Activated CD4-positive, alpha-beta T cell treated with anti-CD3 and anti-CD28 coated beads, Interleukin-2, amount 50 U/mL, for 4 hours (primary cell): ENCODE measurements around the gene SLC23A1.
A peak's percentile ranks its signal among the peaks of the same experiment; 100 is the strongest.
"Not testable (repeated sequence)": the region's sequence is repeated elsewhere in the genome, so short reads cannot be mapped to it uniquely, and the experiment has no call there.

Experiments used
- DNase-seq, 2 experiments: peaks; one replicate each; pipeline ENCODE4 v3.0.0-alpha.2; 2020

SLC23A1 gene

DNA sequence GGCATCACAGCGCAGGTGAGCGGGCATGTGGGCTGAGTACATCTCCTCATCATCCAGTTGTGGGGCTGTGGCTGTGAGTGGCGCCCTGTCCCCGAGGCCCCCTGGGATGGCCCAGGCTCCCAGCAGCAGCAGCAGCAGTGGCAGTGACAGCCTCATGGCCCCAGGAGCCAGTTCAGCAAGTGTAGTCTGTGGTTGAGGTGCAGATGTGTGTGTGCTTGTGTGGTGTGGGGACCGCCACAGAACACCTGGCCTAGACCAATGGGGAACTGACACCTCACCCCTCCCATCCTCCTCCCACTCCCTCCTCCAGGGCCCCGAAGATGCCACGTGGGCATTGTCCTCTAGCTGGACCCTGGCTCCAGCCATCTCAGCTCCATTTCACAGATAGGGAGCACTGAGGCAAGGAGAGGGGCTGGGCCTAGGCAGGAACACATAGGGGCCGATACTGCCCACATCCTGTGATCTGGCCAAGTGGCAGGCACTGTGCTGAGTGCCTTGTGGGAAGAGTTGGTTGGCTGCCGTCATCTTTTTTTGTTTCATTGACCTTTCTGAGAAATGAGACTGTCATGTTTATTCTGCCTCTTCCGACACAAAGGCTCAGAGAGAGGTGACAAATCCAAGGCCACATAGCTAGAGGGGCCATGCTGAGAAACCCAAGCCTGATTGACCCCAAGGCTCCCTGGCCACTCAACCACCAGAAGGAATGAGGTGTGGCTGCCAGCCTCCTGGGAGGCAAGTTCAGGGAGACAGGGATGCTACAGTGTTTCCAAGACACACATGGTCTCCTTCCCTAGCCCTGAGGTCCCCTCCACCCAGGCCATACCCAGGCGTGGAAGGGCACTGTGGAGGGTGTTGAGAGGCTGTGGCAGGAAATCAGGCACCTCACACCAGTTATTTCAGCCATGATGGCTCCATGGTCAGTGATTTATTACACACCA, 6.9 kb upstream of the SLC23A1 start, which contains the start of gene MZB1:
TSS of gene MZB1 (minus strand) at position 213 of the 938 bp plus-strand sequence. CDS start at position 156, 57 bp downstream.
- DNase-seq, result peak; percentile 48 to 50

DNA sequence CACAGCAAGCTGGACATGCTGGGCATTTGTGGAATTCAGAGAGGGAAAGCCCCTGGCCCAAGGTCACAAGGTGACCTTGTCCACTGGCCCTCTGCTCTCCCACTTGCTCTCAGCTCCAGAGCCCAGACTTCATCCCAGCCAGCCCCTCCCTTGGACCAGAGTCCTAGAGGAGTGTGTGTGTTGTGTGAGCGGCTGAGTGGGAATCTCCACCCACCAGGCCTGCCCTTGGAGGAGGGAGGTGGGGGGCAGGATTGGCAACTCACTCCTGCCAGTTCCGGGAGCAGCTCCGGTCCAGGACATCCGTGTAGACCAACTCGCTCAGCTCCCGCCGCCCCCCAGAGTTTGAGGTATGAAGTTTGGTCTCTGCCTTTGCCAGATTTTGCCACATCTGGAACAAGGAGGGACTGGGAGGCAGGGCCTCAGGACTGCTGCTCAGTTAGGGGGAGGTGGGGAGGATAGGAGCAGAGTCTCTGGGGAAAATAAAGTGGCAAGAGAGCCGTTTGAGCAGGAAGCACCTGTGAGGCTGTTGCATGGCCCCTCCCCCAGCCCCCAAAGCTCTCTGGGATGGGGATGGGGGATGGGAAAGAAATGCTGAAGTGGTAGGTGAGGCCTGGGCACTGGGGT, 5.2 kb upstream of the SLC23A1 start:
- DNase-seq, result no peak

DNA sequence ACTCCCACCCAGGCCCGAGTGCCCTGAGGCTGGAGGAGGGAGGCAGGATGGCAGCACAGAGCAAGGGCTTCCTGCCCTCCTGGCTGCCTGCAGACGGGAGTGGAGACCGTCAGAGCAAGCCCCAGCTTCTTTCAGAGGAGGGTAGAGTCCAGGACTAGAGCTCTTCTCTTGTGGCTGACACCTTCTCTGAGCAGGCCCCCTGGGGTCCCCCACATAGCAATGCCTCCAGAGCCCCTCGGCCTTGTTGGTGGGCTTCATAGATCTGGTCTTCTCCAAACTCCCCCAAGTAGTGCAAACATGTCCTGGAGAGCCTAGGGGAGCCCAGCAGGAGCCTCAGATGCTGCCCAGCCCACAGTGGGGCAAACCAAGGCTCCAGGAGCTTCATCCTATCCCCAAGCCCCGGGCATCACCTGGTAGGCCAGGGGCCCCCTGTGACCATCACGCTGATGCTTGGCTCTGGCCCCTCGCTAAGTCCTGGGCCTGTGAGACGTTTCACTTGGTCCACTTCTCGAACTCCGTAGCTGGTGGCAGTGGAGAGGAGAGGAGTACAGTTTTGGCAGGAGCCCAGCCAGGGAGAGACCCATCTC, 4.6 kb upstream of the SLC23A1 start:
- no peak for DNase-seq

DNA sequence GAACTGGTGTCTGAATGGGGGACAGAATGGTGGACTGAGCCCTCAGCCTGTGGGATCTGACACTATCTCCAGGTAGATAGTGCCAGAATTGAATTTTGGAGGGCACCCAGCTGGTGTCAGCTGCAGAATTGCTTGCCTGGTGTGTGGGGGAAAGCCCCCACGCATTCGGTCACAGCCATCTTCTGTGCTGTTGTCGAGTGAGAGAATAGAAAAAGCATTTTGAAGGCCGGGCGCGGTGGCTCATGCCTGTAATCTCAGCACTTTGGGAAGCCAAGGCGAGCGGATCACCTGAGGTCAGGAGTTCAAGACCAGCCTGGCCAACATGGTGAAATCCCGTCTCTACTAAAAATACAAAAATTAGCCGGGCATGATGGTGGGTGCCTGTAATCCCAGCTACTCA, 3.9 kb upstream of the SLC23A1 start:
- DNase-seq, result not testable (repeated sequence)

DNA sequence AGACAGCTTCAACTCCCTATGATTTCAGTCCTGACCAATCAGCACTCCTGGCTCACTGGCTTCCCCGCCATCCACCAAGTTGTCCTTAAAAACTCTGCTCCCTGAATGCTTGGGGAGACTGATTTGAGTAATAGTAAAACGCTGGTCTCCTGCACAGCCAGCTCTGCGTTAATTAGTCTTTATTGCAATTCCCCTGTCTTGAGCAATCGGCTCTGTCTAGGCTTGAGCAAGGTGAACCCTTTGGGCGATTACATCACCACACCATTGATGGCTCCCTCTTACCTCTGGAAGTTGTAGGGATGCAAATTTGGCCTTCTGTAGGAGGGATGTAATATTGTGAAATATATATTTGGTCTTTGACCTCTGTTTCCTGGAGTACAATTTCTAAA, 2.9 kb upstream of the SLC23A1 start:
- DNase-seq, result no peak

DNA sequence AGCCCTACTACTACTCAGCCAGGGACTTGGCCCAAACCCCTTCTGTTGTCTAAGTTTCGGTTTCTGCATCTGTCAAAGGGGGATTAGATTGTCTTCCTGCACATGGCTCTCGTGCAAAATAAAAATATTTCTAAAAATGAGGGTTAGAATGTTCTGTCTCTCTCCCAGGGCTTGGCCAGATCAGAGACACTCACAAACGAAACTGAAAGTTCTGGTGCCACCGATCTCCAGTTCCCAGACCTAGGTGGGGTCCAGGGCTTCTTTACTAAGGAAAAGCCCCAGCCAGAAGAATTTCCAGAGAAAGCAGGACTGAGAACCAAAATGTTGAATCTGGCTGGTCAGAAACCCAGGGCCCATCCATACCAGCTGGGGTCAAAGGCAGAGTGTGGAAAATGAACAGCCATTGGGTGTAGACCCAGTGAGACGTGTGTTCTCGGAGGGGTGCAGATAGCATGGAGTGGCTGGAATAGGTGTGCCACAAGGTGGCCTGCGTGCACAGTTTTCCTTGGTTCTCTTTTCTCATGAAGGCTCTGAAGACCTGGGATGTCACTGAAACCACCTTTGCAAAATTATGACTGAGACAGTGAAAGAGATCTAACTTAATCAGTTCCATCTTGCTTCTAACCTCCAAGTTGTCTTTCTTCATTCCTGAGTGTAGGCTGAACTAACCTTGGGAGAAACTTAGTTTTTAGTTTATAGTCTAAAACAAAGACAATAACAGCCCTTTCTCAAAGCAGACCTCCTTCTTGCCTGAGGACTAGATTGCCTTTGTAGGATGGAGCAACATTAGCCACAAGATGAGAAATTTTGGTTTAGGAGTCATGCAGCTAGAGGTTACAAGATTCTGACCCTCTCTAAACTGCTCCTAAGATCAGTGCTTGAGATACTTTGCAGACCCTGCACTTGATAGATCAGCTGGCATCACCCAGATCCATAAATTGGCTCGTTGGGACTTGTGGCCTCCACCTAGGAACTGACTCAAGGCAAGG, 2.3 kb upstream of the SLC23A1 start:
- no peak for DNase-seq

DNA sequence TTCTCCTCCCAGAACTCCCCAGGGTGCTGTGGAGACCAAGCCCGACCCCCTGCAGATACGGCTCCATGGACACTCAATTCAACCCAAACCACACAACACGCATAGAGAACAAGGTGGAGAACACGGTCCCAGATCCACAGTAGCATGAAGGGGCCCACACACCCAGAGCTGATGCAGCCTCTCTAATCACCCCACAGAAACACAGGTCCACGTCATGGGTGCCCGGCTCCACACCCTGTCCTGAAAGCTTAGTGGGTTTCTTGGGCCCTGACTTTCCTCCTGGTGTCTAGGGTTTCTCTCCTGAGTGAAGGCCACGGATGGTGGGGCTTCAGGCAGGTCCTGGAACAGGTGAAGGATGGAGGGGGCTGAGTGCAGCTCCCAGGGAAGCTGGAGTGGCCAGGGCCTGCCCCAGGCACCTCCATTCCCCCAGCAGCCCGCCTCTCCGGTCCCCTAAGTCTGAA, 1.5 kb upstream of the SLC23A1 start:
- no peak for DNase-seq

DNA sequence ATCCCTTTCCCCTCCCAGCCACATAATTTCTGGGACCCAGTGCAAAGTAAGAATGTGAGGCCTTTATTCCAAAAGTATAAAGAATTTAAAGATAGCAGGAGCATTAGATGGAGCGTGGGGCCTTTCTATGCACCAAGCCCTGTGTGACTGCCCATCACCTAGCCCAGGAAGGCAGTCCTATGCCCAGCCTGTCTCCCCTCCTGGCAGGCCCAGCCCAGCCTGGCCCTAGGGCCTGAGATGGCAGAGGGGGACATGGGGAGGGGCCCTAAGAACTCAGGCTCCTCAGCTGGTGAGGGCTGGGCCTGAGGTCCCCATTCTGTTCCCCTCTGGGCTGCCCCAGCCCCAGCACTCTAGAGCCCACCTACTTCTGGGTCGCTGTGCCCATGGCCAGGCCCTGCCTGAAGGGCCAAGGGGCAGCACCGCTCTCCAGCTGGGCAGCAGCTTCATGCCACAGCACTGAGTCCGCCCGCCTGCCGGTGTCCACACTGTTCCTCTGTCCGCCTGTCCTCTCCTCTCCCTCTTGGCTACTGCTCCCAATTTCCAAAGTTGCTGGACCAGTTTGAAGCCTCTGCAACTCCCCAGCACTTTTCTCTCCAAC, 995 bp upstream of the SLC23A1 start:
- no peak for DNase-seq

DNA sequence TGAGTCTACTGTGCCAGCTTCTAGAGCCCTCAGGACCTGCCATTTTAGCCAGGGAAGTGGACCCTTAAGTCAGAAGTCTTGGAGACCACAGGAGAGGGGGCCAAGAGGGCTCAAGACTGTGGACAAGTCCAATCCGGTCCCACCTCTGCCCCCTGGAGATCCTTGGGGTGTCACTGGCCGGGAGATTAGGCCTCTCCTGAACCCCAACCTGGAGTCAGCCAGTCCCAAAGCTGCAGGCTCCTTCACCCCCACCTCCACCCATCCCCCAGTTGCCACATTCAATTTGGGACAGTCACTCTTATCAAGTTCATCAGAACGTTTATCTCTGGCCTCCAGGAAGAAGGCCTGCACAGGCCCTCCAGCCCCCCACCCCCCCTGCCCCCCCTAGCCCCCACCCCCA, 290 bp downstream of the SLC23A1 start:
- DNase-seq, result no peak

DNA sequence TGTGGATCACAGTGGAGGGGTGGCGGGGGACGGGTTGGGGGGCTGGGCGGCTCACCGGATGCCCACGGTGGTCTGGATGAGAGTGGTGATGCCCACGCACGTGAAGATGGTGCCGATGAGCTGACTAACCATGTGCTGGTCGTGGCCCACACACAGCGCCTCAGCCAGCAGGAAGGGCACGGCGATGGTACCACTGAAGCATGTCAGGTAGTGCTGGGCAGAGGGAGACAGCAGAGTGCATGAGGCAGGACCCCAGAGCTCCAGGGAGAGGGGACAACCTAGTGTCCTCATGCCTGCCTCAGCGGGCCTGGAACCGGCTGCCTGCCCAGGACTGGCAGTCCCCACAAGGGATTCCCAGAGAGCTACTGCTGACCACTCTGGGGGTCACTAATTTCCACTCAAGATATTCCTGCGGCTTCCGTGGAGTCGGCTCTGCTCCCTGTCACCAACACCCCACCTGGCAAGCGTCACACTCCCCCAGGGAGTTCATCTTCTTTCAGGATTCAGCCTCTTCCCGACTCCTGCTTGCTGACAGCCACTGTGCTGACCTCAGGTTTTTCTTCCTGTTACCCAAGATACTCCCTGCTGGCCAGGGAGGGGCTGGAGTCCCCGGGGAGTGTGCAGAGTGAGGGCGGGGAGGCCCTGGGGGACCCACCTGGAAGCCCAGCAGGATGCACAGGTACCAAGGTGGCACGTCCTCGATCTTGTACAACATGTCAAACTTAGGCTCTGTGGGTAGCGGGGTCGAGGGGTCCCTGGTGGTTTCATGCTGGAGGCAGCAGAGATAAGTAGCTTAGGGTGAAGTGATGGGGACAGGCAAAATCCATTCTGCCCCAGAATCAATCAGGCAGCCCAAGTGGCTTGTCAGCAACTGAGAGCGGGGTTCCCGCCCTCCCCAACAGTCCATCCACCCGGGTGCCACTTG, 998 bp downstream of the SLC23A1 start:
- no peak for DNase-seq

DNA sequence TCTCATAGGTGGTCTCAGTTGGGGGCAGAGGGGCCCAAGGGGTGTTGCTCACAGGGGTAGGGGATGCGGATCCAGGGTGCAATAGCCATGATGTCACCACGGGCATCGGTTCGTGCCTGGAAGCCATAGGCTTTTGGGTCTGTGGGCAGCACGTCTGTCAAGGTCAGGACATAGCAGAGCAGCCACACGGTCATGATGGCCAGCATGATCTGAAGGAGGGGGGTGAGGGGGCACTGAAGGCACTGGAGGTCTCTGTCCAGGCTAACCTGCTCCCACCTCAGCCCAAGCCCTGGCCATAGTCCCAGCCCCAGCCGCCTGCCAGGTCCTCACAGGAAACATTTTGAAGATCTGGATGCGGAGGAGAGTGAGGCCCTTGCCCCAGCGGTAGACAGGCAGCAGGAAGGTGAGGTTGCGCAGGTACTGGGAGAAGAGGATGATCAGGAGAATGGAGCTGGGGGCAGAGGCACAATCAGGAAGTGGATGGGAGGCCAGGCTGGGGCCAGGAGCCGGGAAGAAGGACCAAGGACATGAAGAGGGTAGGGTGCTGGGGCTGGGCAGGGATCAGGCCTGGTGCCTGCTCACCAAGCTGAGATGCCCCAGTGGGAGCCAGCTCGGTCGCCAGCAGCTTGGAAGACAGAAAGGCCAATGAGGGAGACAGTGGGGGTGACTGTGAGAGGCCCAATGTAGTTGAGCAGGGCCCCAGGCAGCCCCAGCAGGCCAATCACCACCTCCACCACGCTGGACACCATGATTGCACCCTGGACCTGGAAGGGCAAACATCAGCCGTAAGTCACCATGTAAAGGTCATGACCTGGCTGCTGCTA, 3.3 kb downstream of the SLC23A1 start:
- DNase-seq, result no peak

DNA sequence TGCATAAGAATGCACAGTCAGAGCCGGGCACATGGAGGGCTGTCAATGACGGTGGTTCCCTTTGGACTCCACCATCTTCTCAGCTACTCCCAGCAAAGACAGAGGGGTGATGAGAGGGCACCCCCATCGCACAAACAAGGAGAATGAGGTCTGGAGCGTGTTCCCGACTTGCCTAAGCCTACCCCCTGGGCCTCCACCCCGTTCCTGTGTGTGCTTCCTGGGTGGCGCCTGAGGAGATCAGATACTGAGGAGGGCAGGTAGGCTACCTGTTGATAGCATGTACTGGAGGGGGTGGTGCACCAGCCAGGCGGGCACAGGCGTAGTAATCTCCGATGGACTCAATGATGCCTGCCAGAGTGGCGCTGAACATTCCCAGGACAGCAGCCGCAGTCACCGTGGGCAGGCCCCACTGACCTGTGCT, 4.1 kb downstream of the SLC23A1 start:
- no peak for DNase-seq

DNA sequence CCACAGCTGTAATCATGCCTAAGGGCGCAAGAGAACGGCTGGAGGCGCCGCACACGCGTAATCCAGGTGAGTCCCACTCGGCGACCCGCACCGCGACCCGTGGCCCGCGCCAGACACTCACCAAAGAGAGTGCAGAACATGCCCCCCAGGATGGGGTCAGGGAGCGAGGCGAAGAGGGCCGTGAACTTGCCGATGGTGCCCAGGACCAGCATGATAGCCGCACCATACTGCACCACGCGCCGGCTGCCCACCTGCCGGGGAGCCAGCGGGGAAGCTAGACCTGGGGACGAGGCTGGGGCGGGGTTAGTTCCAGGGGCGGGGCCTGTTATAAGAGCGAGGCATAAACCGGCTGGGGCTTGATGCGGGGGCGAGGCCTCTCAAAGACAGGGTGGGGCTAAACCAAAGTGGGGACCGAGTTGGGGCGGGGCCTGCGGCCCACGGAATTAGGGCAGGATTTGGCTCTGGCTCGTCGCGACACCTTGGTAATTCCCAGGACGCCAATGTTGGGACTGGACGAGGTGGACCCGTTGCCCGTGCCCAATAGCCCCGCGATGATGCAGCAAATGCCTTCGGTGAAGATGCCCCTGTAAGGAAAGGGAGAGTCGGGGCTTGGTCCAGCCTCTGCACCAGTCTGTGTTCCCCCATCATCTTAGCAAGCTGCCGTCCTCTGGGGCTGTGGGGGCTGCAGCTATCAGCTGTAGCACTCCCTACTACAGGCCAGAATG, 4.8 kb downstream of the SLC23A1 start:
- DNase-seq, result no peak

DNA sequence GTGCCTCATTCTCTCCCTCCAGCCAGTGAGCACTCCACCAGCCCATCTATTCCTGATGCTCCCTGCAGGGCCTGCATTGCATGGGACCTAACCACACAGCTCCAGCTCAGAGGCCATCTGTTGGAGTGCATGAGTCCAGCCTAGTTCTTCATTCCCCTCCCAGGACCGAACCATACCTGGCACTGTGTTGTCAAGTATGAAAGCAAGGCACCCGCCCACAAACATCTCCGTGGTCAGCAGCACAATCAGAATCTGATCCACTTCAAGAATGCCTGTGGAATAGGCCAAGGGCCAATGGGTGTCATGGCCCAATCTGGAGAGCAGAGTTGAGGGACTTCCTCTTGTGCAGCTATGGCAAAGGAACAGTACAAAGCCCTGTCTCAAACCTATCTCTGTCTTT, 5.9 kb downstream of the SLC23A1 start:
- DNase-seq, result no peak

DNA sequence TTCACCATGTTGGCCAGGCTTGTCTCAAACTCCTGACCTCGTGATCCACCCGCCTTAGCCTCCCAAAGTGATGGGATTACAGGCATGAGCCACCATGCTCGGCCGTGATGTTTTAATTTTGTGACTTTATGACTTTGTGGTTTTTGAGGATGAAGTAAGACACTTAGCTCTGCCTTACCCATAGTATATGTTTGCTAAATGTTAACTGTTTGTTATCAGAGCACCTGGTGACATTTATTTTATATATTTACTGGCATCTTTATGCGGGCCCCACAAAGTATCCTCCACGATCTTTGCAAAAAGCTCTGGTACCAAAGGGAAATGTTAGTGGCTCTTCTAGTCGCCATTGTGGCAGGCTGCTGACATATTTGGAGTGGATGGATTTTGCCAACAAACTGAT, 6.7 kb downstream of the SLC23A1 start:
- DNase-seq, result no peak

DNA sequence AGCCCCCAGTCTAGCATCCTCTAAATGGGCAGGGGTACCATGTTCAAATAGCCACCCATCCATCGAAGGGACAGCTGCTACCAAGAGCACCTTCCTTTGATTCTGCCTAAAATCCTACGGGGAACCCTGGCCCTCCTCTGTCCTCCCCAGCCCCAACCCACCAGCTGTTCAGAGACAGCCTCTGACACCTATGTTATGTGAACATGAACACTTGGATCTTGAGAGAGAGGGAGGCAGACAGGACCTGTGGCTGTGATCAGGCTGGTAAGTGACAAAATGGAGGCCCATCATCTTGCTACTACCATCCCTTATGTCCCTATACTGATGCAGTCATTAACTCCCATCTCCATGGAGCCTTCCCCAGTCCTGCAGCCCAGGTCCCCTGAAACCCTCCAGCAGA, 8.2 kb downstream of the SLC23A1 start:
- DNase-seq, result no peak

DNA sequence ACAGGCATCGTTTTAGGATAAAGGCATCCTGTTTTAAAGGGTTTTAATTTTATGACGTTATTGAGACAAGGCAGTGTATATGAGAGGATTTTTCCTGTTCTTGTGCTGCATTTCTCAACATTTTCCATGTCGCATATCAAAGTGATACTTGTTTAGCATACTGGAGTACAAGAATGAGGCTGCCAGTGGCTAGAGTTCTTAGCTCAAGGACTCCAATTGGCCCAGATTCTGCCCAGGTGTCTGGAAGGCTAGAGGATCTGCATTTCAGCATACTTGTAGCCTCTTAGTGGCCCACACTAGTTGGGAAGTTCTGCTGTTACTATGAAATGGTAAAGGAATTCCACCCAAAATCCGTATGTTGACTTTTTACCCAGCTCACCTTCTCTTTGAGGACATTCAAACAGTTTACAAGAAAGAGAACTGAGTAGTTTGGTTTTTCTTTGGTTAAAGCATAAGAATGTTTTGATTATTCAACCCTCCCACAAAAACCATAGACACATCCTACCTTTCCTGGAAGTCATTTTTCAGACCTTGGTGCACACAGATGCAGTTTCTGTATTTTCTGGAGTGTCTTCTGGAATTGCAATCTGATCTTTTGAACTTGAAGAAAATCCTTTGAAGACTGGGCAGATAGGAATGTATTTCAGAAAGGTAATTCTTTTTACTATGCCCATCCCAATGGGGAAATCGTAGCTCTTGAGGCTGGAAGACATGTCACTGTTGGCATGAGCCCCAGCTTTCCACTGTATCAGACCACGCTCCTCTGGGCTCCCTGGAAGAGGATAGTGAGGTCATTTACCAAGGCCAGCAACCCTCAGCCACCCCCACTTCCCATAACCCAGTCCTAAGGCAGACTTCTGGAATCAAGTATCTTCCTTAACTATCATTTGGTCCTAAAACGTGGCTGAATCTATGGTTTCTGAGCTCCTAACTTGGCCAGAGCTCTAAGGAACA, 11.3 kb downstream of the SLC23A1 start:
- no peak for DNase-seq

DNA sequence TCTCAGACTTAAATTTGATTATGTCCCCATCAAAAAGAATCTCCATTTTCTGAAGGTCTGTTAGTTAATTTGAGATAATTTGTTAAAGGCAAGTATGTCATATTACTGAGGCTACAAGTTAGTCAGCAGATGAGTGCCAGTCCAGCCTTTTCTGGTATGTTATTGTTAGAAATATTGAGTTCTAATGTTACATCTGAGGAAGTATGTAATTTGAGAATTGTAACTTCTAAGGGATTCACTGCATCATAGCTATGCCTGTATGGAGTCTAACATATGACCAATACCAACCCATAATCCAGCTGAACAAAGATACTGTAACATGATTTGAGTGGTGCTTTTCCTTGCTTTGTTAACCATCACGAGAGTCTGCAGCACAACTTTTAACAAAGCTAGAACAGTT, 13.9 kb downstream of the SLC23A1 start:
- no peak for DNase-seq
